DLD1 (cell line): ENCODE measurements around the gene FBXO28.

Source experiments
- in situ Hi-C: cut with HindIII; loops from 2 replicates; pipeline ENCODE4 v1.10.0; 2017; ENCODE audit warnings: low sequenced_read_pairs

FBXO28 gene

DNA sequence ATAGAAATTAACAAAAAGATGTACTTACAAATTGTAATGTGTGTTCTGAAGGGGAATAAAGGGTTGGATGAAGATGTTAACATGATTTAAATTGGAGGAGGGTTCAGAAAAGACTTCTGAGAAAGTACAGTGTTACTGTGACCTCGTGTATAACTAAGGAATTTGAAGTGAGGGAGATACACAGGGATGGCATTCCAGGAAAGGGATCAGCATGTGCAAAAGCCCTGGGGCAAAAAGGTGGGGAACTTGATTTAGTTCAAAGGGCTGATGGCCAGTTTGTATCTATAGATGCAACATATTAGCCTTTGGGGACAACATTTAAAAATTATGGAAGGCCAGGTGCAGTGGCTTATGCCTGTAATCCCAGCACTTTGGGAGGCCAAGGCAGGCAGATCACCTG lies 35.8 kb downstream of the FBXO28 start:
- in situ Hi-C loops = no loop called here

DNA sequence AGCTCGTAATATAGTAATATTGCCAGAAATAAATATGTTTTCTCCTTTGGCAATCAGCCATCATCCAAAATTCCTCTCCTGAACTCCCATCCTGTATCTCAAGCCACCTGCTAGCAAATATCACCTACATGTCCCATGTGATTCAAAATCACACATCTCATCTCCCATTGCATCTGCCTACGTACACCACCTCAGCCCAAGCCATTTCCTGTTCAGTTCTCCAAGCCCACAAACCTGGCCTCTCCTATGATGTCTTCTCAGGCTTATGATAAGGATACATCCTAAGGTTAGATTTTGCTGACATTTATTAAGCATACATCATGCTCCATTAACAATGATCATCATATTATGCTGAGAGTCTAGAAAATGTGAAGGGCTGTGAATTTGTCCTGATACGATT lies 37.2 kb downstream of the FBXO28 start:
- in situ Hi-C loops = no loop called here

DNA sequence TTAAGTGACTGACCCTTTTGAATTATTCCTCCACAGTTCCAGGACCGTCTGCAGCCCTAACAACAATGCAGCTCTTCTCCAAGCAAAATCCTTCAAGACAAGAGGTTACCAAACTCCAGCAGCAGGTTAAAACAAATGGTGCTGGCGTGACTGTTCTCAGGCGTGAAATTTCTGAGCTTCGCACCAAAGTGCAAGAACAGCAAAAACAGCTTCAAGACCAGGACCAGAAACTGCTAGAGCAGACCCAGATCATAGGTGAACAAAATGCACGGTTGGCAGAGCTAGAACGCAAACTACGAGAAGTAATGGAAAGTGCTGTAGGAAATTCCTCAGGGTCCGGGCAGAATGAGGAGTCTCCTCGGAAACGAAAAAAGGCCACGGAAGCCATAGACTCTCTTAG lies 43.4 kb downstream of the FBXO28 start:
- in situ Hi-C loops = no loop called here

DNA sequence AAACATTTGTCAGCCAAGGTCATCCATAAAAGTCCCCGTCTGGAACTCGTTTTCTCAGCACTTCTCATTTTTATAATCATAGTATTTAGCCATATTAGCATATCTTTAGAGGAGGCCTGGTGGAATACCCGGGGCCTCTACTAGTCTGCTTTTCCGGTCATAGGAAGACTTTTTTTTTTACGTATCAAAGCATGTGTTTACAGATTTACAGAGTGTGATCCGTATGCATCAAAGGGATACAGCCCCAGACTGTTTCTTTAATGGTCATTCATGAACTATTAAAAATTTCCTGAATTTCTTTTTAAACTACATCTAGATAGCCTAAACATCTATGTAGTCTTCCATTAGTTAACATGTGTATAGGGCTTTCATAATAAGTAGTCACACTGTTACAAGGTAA lies 45.6 kb downstream of the FBXO28 start:
- in situ Hi-C loops = no loop called here

DNA sequence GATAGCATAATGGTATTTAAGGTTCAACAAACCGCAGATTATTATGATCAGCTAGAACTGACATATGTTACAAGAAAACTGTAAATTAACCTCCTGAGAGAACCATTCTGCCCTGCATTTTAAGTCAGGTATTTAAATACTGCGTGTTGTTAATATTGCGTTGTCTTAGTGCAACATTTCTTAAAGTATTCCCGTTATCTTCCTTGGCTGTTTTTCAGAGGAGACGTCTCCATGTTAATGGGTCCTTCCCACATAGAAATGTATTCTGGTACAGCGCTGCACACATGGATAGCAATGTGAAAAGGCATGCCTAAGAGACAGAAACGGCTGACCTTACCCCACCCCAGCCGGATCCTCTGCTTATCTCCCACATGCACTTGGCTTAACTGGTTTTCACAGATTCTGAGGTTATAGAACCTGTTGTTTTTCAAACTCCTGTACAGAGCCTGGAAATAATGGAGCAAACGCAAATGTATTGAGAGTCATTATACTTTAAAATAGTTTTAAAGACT lies 46.3 kb downstream of the FBXO28 start:
- in situ Hi-C loops = no loop called here

DNA sequence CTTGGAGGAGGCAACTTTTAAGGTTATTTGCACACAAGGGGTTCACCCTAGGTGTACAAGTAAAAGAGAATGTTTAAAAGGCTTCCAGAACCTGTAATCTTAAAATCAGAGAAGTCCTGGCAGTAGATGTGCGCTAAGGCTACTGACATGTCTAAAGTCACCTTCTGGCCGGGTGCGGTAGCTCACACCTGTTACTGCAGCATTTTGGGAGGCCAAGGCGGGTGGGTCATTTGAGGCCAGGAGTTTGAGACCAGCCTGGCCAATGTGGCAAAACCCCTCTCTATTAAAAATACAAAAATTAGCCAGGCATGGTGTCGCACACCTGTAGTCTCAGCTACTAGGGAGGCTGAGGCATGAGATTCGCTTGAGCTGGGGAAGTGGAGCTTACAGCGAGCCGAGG lies 48.9 kb downstream of the FBXO28 start:
- in situ Hi-C loops = no loop called here

DNA sequence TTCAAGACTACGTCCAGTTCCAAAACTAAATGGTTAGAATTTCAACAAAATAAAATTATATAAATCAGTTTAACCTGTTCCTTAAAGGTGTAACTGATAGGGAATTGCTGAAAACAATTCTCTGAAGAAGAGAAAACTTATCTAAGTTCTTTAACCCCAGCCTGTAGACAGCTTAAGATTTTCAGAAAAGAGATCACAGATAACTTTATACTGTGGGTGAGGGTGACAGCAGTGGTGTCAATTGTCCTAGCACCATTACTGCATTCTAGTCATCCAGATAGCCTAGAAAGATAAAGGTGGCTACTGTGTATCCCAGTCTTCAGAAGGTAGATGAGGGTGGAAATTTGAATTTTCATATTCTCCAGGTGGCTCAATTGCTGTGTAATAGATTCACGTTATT lies 49.4 kb downstream of the FBXO28 start:
- in situ Hi-C loops = no loop called here

DNA sequence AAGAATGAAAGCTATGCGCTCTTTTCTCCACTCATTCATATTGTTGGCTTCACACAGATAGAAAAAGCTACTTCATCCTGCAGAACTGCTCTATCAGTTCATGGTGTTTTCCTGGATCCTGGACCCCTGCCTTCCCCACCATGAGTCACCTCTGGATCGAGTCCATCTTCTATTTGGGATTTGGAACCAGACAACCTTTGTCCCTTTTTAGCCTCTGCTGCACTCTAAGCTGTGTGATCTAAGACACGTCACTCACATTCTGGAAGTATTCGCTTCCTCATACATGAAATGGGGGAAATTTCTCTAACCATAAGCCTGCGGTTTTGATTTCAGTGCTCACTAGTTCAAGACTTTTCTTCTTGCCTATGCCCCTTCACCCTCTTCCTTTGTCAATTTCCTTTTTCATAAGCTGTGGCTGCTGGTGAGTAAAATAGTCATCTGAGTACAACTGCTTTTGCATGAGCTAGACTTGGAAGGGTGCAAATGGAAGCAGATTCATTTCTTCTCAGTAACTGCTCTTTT lies 55.0 kb downstream of the FBXO28 start:
- in situ Hi-C loops = no loop called here

DNA sequence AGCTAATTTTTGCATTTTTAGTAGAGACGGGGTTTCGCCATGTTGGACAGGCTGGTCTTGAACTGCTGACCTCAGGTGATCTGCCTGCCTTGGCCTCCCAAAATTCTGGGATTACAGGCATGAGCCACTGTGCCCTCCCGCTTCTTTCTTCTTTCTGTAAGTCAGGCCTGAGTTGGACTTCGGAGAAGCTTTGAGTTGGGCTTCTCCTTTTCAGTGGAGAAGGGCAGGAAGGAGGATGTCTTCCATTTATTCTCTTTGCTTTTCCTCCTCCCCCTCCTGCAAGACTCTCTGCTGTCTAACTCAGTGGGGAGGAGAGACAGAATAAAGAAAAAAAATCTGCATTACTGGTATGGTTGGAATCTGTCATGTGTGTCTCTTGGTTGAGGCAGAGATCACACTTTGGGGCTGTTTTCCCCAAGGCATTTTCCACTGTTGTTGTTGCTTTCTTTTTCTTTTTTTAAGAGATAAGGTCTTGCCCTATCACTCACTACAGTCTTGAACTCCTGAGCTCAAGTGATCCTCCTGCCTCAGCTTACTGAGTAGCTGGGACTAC lies 55.9 kb downstream of the FBXO28 start:
- in situ Hi-C loops = no loop called here

DNA sequence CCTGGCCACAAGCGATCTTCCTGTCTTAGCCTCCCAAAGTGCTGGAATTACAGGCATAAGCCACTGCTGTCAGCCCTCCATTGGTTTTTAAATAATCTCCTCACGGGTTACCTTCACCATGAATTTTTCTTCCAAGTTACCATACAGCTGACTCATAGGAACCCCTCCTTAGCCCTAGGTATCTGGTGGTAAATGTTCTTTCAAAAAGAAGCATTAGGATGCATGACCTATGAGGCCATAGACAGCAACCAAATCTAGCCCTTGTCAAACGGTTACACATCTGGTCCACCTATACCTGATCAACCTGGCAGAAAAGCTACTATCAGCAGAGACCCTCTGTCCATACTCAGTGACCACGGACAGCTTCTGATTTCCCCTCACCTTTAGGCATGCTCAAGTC lies 56.4 kb downstream of the FBXO28 start:
- in situ Hi-C loops = no loop called here

DNA sequence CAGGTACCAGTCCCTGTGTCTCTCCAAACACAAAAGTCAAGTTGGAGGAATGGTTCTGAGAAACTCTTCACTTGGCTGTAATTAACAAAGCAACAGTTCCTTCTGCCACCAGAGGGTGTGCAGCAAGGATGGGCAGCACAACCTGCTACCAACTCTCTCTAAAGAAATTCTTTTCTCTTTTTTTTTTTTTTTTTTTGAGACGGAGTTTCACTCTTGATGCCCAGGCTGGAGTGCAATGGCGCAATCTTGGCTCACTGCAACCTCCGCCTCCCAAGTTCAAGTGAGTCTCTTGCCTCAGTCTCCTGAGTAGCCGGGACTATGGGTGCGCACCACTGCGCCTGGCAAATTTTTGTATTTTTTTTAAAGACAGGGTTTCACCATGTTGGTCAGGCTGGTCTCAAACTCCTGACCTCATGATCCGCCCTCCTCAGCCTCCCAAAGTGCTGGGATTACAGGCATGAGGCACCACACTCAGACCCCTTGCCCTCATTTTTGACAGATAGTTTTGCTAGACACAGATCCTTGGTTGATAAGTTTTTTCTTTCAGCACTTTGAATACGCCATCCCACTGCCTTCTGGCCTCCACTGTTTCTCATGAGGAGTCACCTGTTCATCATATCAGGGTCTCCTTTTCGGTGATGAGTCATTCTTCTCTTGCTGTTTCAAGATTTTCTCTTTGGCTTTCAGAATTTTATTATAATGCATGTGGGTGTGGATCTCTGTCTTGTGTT lies 57.0 kb downstream of the FBXO28 start:
- in situ Hi-C loops = no loop called here

DNA sequence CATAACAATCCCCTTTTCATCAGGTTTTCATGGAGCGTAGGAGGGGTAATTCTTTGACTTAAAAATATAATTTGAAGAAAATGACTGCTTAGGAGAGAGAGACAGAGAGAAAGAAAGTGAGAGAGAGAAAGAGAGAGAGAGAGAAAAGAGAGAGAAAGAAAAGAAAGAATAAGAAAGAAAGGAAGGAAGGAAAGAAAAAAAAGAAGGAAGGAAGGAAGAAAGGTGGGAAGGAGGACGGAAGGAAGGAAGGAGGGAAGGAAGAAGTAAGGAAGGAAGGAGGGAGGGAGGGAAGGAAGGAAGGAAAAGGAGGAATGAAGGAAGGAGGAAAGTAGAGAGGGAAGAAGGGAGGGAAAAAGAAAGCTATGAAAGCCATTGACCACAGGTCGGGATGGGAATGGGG lies 58.3 kb downstream of the FBXO28 start:
- in situ Hi-C loops = no loop called here

DNA sequence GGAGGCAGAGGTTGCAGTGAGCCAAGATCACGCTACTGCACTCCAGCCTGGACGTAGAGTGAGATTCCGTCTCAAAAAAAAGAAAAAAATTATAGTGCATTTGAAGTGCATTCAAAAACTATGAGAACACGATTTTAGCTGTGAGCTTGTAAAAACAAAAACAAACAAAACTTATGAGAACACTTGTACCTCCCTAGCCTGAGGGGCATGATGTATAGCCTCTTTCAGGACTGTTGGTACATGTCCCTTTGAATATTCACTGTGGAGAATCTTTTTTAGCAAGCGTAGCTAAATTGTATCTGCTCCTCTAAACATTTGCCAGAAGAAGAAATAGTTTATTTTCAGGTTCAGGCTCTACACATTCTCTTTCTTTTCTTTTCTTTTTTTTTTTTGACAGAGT lies 59.6 kb downstream of the FBXO28 start:
- in situ Hi-C loops = no loop called here

DNA sequence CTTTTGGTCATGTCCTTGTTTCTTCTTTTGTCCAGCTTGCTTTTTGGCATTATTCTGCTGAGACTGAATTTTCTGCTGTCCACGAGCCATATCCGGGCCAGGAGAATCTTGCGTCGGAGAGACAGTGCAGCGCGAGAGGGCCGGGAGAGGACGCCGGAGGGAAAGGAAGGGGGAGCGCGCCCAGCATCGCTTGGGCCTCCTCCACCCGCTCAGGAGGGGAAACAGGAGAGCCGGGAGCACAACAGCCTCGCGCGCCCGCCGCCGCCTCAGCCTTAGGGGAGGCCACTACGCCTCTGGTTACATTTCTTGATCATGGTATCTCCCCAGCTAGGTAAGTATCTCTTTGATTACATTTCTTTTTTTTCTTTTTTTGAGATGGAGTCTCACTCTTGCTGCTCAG lies 61.7 kb downstream of the FBXO28 start:
- in situ Hi-C loops = no loop called here

DNA sequence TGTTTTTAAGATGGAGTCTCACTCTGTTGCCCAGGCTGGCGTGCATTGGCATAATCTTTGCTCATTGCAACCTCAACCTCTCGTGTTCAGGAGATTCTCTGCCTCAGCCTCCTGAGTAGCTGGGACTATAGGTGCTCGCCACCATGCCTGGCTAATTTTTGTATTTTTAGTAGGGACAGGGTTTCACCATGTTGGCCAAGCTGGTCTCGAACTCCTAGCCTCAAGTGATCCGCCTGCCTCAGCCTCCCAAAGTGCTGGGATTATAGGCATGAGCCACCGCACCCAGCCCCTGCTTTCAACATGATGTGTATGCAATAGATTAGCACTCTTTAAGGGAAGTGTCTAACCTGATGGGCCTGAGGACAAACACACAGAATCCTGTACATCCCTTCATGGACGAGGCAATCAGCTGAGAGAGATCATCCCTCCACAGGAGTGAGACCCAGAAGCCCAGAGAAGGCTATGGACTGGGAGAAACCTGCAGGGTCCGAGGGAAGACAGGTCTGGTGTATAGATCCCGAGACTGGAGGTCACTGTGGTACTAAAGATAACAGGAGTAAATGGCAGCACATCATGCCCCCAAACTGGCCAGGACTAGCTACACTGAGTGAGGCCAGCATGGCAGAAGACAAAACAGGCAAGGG lies 63.6 kb downstream of the FBXO28 start:
- in situ Hi-C loops = no loop called here

DNA sequence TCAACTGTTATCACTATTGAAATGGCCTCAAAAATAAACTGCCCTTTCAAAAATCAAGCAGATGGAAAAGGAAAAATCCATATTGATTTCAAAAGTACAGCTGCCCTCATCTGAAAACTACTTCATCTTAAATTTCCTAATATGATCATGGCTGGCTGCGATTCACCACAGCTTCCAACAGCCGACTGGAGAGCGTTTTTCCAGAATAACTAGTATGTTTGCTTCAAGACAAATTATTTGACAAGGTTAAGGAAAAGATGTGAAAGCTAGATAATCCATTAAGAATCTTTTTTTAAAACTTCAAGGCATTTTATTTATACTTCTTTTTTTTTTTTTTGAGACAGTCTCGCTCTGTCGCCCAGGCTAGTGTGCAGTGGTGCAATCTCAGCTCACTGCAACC lies 65.0 kb downstream of the FBXO28 start:
- in situ Hi-C loops = no loop called here

DNA sequence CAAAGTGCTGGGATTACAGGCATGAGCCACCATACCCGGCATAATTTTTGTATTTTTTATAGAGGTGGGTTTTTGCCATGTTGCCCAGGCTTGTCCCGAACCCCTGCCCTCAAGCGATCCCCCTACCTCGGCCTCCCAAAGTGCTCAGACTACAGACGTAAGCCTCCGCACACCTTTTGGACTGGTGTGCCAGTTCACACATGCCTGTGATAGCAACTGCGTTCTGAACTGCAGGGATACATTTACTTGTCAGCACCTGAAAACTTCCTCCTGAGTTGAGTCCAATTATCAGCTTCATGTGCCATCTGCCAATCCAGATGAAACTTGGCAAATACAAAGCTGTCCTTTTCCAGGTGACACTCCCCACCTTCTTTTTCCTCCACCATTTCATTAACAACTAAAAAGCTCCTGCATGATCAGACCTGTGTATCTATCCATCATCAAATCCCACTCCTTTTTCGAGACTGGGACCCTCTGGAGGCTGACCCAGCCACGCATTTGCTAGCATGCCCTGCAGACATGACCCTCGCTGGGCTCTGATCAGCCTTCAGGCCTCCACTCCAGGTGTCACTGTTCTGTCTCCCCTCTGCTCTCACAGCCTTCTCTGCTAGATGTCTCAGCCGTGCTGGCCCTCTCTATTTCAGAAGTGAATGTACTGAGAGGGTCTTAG lies 67.0 kb downstream of the FBXO28 start:
- in situ Hi-C loops = no loop called here

DNA sequence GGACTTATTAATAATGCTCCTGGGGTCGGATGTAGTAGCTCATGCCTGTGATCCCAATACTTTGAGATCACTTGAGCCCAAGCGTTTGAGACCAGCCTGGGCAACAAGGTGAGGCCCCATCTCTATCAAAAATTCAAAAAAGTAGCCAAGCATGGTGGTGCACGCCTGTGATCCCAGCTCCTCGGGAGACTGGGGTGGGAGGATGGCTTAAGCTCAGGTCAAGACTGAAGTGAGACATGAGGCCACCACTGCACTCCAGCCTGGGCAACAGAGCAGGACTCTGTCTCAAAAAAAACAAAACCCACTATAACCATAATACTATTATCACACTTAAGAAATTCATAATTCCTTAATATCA lies 67.5 kb downstream of the FBXO28 start:
- in situ Hi-C loops = no loop called here

DNA sequence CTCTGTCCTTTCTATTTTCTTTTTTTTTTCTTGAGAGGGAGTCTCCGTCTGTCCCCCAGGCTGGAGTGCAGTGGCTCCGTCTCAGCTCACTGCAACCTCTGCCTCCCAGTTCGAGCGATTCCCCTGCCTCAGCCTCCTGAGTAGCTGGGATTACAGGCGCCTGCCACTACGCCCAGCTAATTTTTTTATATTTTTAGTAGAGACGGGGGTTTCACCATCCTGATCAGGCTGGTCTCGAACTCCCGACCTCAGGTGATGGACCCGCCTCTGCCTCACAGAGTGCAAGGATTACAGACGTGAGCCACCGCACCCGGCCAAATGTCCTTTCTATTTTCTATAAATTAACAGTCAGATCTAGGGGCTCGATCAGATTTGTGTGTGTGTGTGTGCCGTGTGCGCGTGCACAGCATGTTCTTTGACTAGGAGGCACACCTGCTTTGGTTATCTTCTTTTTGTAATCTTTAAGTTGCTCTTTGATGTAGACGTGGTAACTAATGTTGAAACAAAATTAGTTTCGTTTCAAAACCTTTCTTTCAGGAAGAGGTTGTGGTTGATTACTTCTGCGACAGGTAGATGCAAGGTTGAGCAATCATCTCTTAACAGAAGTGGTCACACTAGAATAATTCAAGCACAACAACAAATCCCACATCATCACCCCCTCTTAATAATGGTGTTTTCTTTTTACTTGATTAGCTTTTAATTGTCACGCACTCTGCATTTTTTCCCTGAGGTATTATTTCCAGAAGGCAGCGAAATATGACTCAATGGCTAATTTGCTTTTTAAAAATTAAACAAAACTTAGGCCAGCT lies 68.3 kb downstream of the FBXO28 start:
- in situ Hi-C loops = no loop called here

DNA sequence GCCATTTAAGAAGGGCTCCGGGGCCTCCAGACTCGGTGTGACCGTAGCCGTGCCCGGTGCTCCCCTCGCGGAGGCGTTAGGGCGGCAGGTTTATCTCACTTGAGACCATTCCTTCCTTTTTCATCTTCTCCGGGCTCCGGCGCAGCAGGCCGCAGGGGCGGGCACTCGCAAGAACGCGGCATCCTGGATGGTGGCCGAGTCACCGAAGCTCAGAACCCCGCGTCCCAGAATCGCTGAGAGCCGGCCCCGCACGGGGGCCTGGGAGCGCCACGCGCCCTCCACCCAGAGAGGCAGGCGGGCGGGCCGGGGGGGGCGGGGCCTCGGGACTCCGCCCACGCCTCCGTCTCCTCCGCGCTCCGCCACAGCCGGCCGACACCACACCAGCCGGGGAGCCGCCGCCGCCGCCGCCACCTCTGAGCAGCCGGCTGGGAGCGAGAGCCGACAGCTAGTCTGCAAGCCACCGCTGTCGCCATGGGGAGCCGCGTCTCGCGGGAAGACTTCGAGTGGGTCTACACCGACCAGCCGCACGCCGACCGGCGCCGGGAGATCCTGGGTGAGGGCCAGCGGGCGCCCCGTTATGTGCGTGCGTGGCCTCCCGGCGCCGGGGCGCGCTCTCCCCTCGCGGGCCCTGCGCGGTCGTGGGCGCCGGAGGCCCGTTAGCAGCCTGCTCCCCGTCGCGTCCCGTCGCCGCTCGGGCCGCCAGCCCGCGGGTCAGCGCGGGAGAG lies 69.1 kb downstream of the FBXO28 start, which contains the start of gene DEGS1:
DEGS1 (plus strand) TSS at position 375 of the 725 bp plus-strand sequence; CDS start at position 472, 97 bp downstream.
- in situ Hi-C loops = no loop called here
